GM19328 (cell line): Measurements from ENCODE around the gene CFAP69.
"Not testable (repeated sequence)": the region's sequence is repeated elsewhere in the genome, so short reads cannot be mapped to it uniquely, and the experiment has no call there.

Experiments used
- ATAC-seq: cut with Tn5 transposase; IDR thresholded peaks from one replicate; pipeline ENCODE4 v1.9.1; 2021; ENCODE audit warnings: mild to moderate bottlenecking, moderate library complexity; ENCODE audit not compliant: unreplicated experiment

Gene CFAP69

DNA sequence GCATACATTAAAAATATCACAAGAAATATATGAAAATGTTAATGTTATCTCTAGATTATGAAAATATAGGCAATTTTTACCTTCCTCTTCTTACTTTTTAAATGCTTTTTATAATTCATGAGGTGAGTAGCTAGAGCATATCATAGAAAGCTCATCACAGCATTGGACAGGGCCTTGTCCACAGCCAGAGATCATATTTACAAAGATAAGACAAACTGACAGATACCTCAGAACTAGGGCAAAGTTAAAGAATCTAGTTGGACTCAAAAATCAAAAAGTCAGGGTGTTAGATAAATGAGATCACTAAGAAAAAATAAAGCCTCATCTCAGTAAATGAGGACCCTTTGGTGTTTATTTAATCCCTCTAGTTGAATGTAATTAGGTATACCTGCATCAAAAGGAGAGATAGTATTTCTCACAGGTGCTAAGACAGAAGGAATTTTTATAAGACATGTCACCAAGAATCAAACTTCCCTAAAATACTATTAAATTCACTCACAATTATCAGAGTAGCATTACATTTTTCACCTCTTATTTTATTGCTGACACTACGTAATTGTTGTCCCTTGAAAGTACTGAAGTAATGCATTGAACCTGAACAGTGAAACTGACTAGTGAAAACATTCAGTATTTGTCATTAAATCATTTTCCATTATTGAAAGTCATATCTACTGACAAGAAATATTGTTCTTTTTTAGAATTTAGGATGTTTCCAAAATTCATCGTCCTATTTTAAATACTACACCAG lies 25.6 kb downstream of the CFAP69 start:
- no peak for ATAC-seq

DNA sequence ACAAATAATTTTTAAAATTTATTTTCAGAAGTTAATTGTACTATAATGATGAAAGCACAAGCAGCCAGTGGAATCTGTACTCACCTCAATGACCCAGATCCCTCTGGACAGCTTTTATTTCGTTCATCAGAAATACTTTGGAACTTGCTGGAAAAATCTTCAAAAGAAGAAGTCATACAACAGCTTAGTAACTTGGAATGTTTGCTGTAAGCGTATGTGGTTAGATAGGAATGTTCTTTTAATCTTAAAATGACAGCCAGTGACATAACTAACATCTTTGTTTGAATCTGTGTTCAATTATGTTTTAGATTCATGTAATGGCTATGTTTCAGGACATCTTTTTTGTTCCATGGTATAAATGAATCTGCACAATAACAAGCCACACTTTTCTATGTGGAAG lies 26.8 kb downstream of the CFAP69 start:
- ATAC-seq, result no peak

DNA sequence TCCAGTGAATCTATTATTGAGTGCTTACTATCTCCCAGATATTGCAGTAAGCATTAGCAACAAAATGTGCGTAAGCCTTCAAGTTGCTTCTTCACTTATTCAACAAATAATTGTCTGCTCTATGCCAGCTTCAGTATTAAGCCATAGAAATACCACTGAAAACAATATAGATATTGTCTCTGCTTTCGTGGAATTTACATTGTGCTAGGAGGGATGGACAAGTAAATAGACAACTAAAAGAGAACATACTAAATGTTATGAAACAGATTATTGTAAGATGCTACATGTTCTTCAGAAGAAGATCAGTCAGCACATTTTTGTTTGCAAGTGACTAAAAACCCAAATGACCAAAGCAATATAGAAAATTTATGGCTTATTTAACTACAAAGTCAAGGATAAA lies 27.3 kb downstream of the CFAP69 start:
- no peak for ATAC-seq

DNA sequence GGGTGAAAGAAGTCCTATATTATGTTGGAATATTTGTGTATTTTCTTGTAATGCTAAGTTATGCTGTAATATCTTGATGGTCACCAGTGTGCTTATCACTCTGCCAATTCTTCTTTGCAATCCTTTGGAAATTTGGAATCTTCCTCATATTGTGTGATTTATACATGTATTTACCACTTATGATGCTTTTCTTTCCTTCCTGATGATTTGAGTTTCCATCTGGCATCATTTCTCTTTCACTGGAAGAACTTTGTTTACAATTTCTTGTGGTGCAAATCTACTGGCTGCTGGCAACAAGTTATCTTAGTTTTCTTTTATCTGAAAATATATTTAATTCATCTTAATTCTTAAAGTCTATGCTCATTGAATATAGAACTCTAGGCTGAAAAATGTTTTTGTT lies 29.2 kb downstream of the CFAP69 start:
- ATAC-seq, result no peak

DNA sequence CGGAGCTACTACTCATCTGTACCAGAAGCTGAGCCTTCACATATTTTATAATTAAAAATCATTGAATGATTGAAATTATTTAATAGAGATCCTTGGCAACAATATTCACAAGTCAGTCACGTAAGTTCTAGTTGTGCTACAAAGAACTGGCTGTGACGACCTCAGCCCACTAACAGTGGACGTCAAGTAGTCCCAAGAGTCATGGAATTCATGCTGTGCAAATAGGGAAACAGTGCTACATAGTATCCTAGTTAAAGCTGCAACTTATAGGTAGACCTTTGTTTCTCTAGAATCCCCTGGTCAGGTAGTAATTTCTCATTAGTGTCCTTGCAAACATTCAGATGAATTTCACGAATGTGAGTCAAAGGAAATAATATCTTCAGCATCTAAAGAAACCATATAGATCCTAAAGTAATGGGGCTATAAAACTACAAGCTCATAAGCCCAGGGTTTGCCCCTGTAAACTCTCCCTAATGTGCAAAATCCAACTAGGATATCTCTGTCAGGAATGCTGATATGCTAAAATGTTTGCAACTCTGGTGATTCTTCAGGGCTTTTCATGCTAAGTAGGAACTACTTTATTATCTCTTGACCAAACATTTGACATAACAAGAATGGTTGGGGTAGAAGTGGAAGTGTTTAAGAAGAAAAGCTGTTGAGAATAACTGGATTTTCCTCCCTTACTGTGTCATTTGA lies 31.2 kb downstream of the CFAP69 start:
- ATAC-seq, result no peak

DNA sequence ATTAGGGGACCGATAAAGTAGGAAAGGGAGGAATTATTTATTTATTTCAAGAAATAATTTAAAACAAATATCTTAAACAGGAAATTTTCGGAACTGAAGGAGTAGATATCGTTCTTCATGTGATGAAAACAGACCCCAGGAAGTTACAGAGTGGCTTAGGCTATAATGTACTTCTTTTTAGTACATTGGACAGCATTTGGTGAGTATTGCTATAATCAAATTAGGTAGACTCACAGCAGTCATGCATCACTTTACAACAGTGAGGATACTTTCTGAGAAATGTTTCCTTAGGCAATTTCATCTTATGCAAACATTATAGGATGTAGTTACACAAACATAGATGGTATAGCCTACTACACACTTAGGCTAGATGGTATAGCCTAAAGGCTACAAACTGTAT lies 43.2 kb downstream of the CFAP69 start:
- ATAC-seq, result no peak

DNA sequence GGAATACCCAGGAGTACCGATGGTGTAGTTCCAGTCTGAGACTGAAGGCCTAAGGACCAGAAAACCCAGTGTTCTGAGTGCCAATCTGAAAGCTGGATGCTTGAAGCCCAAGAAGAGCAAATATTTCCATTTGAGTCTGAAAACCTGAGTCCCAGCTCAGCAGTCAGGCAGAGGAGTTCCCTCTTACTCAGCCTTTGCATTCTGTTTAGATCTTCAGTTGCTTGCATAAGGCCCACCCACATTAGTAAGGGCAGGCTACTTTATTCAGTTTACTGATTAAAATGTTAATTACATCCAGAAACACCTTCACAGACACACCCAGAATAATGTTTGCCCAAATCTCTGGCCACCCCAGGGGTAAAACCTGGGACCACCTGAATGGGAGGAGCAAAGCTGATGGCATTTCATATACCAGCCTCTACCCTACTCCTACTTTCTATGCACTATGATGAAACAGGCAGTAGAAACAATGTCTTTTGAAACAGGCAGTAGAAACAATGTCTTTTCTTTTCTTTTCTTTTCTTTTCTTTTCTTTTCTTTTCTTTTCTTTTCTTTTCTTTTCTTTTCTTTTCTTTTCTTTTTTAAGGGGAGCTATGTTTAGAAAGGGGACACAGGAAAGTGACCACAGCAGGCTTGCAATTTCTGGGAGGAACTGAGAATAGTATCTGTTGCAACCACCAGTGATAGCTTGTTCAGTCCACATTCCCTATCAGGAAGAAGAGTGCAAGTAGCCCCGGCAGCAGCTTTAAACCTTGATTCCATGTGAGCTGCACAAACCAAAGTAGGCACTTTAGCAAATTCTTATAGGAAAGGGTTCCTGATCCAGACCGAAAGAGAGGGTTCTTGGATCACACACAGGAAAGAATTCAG lies 45.5 kb downstream of the CFAP69 start:
- ATAC-seq, result no peak

DNA sequence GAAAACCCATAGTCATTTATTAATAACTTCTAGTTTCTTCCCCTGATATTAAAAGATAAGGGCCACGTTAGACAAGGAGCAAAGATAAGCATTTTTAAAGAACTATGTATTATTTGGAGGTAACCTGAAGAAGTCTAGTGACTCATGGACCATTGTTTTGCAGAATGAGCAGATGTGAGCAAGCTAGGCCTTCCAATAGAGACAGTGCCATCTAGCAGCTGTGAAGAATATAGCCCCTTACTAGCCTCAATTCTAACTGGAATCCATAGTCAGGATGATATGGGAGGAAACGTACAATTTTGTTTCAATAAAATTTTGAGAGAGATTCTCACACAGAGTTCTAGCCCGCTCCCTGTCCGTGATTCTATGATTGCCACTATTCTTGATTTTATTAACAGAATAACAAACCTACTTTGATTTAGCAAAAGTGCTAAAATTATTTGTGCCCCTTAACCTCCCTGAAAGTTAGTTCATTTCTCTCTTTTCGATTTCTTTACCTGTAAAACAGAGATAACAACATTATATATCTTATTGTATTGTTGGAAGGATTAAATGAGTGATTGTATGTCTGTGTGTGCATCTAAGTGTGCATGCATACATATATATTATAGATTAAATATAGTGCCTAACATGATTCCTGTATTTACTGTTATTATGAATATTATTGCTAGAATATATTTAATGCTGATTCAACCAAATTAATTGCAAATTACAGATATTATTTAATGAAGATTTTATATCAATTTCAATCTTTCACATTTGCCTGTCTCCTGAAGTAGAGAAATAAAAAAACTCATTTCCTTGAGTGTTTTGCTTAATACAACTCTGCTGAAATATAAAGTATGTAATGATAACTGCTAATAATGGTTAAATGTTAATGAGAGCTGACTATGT lies 53.4 kb downstream of the CFAP69 start:
- no peak for ATAC-seq

DNA sequence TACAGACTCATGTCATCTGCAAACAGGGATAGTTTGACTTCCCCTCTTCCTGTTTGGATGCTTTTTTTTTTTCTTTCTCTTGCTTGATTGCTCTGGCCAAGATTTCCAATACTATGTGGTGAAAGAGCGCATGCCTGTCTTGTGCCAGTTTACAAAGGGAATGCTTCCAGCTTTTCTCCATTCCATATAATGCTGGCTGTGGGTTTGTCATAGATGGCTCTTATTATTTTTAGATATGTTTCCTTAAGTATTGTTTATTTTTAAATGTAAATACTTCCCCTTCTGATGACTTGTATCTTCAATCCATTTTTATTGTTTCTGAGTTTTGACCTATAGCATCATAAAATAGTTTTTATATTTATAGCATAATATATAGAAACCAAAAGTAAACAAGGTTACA lies 58.3 kb downstream of the CFAP69 start:
- ATAC-seq, result no peak

DNA sequence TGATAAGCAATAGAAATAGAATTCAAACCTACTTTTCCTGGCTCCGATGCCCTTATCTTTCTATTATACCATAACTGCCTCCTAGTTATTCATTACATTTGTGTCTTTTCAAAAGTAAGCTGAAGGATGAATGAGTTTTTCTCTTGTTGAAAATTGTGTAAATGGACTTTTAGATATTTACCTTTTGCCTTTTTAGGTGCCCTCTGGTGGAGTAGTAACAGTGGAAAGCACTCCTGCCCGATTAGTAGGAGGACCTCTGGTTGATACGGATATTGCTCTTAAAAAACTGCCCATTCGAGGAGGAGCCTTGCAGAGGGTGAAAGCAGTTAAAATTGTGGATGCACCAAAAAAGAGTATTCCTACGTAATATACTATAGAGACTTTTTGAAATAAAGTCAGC lies 64.9 kb downstream of the CFAP69 start:
- no peak for ATAC-seq

DNA sequence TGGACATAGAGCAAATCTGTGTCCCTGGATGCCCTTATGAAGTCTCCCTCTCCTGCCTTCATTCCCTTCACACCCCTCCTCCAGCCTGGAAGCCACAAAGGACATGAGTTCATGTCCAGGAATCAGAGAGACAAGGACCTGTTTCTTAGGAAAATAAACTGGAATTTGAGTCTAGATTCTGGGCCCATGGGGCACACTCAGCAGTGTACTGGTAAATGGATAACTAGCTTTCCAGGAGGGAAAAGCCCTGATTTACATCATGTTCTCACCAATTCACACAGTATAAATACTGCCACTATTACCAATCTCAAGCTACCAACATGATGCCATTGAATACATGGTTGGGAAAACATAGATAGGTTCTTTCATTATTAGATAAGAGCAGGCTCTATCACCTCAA lies 66.2 kb downstream of the CFAP69 start:
- ATAC-seq, result no peak

DNA sequence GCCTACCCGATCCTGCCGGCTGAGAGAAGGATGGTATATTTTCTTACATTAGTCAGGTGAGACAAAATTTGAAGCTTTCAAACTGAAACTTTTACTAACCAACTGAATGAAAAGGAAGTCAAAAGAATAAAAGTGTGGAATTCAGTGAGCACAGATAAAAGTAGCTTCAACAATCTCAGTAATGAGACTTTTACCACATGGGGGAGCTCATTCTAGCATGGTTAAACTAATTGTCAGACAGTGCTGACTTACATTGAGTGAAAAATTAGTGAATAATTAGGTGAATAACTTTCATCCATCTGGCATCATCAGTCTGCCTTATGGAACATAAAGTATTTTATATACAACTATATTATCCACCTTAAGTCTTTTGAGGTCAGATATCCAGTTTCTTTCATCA lies 67.8 kb downstream of the CFAP69 start:
- no peak for ATAC-seq

DNA sequence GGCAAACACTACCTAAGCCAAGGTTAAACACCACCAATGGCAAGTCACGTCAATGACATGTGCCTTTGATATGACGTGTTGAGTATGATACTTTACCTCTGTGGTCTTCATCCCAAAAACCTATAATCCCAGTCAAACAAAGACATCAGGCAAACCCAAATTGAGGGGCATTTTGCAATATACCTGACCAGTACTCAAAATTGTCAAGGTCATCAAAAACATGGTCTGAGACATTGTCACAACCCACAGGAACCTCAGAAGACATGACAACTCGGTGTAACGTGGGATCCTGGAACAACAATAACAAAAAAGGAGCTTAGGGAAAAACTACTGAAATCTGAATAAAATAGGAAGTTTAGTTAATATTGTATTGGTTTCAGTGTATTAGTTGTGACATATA lies 68.9 kb downstream of the CFAP69 start:
- no peak for ATAC-seq

DNA sequence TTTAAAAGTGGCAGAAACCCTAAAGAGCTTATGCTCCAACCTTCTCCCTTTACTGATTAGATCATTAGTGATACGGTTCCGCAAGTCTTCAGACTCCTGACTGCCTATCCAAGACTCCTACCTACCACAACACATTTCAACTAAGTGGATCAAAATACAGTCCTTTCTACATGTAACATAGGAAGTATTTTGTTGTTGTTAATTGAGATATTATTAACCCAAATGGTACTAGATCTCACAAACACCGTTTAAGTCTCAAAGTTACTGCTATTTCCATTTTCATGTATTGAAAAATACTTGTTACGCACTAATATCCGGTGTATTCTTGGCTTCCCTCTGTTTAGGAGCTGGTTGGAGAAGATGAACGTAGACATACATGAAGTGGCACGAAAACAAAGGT lies 75.0 kb downstream of the CFAP69 start:
- no peak for ATAC-seq

DNA sequence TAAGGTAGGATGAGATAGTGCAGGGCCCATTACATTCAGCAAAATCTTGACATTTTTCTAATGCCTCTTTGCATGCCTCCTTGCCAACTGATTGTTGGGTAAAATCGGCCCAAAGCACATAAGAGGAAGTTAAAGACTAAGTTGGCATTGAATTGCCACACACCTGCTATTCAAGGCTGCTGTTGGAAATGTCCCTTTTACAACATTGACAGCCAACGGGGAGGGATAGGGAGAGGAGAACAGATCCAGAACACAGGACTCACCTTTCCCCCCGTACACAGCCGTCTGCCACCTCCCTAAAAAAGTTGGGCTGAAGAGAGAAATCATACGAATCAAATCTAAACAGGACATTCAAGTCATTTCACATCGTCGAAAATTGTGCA lies 75.4 kb downstream of the CFAP69 start:
- ATAC-seq, result no peak

DNA sequence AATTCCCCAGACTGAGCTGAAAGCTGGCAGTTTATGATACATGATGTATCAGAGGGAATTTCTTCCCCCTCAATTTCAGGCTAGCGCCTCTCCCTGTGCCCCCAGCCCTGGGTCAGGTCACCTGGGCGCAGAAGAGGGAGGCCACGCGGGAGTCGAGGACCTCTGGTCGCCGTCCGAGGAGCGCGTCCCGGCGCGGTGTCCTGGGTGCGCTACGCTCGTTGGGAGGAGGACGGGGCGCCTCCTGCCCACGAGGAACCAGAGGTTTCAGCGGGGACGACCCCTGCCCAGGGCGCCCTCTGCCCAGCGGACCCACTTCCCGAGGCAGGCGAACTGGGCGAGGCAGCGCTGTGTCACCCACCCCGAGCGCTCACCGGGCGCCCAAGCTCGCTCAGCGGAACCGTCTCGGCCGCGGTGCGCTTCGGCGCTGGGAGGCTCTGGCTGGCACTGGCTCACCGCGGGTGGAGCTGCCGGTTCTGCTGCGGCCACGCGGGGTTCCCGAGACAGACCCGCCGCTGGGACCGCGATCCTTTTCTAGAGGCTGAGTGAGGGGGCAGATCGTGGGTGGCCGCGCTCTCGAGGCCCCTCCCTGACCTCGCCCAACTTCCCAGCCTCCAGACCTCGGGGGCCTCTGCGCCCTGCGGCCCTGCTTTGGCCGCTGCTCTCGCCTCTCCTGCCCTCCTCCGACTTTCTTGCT lies 76.0 kb downstream of the CFAP69 start, which contains the start of gene FAM237B:
Gene FAM237B, minus strand, starts transcription at position 504 of the 694 bp plus-strand sequence. CDS start 1,556 bp downstream, outside the sequence.
- no peak for ATAC-seq

DNA sequence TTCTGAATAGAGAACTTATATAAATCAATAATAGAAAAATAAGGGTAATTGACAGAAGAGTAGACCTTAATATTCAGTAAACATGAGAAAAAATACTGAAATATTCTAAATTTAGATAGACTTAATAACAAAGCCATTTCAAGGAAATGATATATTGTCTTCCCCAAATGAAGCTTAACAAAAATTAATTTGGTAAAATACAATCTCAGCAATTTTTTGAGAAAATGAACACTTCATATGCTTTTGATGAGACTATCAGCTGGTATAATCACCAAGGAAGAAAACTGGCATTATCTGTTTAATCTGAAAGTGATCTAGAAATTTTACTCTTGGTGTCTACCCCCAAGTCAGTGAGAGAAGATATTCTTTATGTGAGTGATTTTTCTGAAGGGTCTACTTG lies 77.9 kb downstream of the CFAP69 start:
- ATAC-seq, result no peak

DNA sequence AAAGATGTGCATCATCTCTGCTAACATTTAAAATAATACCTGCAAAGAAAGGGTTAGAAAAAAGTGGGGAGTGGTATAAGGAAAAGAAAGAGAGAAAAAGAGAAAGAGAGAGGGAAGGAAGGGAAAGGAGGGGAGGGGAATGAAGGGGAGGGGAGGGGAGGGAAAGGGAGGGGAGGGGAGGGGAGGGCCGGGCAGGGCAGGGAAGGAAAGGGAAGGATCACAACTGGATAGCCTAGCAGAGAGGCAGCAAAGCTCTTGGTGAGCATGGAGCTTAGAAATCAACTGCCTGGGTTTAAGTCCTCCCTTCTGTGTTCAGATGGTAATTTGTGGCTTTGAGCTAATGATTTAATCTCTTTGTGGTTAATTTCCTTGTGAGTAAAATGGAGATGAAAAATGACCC lies 81.5 kb downstream of the CFAP69 start:
- ATAC-seq, result no peak

DNA sequence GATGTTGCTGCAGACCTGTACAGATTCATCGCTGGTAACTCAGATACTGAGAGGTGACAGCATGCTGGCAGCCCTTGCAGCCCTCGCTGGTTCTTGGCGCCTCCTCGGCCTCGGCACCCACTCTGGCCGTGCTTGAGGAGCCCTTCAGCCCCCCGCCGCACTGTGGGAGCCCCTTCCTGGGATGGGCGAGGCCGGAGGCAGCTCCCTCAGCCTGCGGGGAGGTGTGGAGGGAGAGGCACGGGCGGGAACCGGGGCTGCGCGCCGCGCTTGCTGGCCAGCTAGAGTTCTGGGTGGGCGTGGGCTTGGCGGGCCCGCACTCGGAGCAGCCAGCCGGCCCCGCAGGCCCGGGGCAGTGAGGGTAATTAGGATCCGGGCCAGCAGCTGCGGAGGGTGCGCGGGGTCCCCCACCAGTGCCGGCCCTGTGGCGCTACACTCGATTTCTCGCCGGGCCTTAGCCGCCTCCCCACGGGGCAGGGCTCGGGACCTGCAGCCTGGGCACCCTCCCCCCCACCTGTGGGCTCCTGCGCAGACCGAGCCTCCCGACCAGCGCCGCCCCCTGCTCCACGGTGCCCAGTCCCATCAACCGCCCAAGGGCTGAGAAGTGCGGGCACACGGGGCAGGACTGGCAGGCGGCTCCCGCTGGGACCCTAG lies 89.3 kb downstream of the CFAP69 start:
- ATAC-seq, result no peak

DNA sequence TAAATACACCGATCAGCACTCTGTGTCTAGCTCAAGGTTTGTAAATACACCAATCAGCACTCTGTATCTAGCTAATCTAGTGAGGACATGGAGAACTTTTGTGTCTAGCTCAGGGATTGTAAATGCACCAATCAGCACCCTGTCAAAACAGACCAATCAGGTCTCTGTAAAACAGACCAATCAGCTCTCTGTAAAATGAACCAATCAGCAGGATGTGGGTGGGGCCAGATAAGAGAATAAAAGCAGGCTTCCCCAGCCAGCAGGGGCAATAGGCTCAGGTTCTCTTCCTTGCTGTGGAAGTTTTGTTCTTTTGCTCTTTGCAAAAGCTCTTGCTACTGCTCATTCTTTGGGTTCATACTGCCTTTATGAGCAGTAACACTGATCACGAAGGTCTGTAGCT lies 90.0 kb downstream of the CFAP69 start:
- not testable (repeated sequence) for ATAC-seq
